IPS DF 4.7 (cell line): ENCODE results near the gene APBA2.
"Not testable (repeated sequence)": the region's sequence is repeated elsewhere in the genome, so short reads cannot be mapped to it uniquely, and the experiment has no call there.

Experiments used
- DNase-seq: peaks from one replicate; pipeline ENCODE4 v3.0.0-alpha.2; 2013; ENCODE audit warnings: low spot score; ENCODE audit errors: extremely low read depth

APBA2 gene

GRCh38 chr15:29101491-29101890, 215.7 kb downstream of the APBA2 start:
- no peak for DNase-seq

GRCh38 chr15:29102173-29102794, 216.5 kb downstream of the APBA2 start:
- not testable (repeated sequence) for DNase-seq

GRCh38 chr15:29102911-29103823, 217.4 kb downstream of the APBA2 start:
- no peak for DNase-seq

- DNase-seq = no peak
These were observed 218.2 kb downstream of the APBA2 start for GRCh38 chr15:29103824-29104565.

- no peak for DNase-seq
These were observed 218.7 kb downstream of the APBA2 start for GRCh38 chr15:29104566-29104880.

GRCh38 chr15:29105151-29105854, 219.5 kb downstream of the APBA2 start:
- DNase-seq = no peak

- no peak for DNase-seq
These were observed 220.3 kb downstream of the APBA2 start for GRCh38 chr15:29106116-29106515.

GRCh38 chr15:29106551-29107290, 220.9 kb downstream of the APBA2 start:
- no peak for DNase-seq

GRCh38 chr15:29107291-29107890, 221.6 kb downstream of the APBA2 start:
- no peak for DNase-seq

- DNase-seq = no peak
These were observed 222.3 kb downstream of the APBA2 start for GRCh38 chr15:29107971-29108645.

- no peak for DNase-seq
These were observed 224.0 kb downstream of the APBA2 start for GRCh38 chr15:29109762-29110161.

GRCh38 chr15:29110176-29110575, 224.4 kb downstream of the APBA2 start:
- DNase-seq = no peak

GRCh38 chr15:29110733-29111132, 225.0 kb downstream of the APBA2 start:
- no peak for DNase-seq

GRCh38 chr15:29111705-29112281, 226.0 kb downstream of the APBA2 start:
- no peak for DNase-seq

- DNase-seq = no peak
These were observed 227.8 kb downstream of the APBA2 start for GRCh38 chr15:29113336-29114220.

GRCh38 chr15:29114221-29115092, 228.7 kb downstream of the APBA2 start:
- no peak for DNase-seq
